HCT116 (cell line): ENCODE measurements around the gene RETREG1. TPM values are rescaled to one million over a fixed set of nuclear protein-coding genes. Genes with fewer than 3 reads are reported as not detected.

Experiments
- ATAC-seq: fragments of 200-7000 bp; cut with Tn5 transposase; 2 replicates; pipeline ENCODE4 v1.9.1; 2020; ENCODE audit warnings: mild to moderate bottlenecking, moderate library complexity
- Bru-seq: library from RNA; stranded (reverse); fragments of 400-500 nt; gene quantifications from one replicate; lab custom pipeline; 2021; lab: Mats Ljungman, UMichigan
- BruChase-seq, 2 experiments: library from RNA; stranded (reverse); fragments of 400-500 nt; gene quantifications; one replicate each; lab custom pipeline; 2021; lab: Mats Ljungman, UMichigan
- BruUV-seq: library from RNA; stranded (reverse); fragments of 400-500 nt; replicated peaks from 2 replicates; lab custom pipeline; 2021; lab: Mats Ljungman, UMichigan
- CTCF ChIA-PET: fragments of 300-600 bp; sonication (Branson Sonifier 250); formaldehyde crosslinking; loops from one replicate; lab custom pipeline; 2021; ENCODE audit warnings: antibody characterized with exemption; lab: Charles Lee
- POLR2A ChIA-PET: fragments of 300-600, 350-600 bp; sonication (Branson Sonifier 250); formaldehyde crosslinking; loops from one replicate; lab custom pipeline; 2021; ENCODE audit warnings: antibody characterized with exemption; lab: Charles Lee
- RAD21 ChIA-PET, 2 experiments: fragments of 300-600 bp; sonication (Branson Sonifier 250); formaldehyde crosslinking; loops; one replicate each; lab custom pipeline; 2023; ENCODE audit warnings: low total read pairs in 2 of 2; ENCODE audit not compliant: uncharacterized antibody in 2 of 2, unreplicated experiment in 2 of 2, low non-redundant PET in 1 of 2; lab: Charles Lee
- DNase-seq: peaks from one replicate; pipeline ENCODE4 v3.0.0-alpha.2; 2010; ENCODE audit warnings: low read depth, low spot score
- H2AFZ ChIP-seq: fragments of 200-600 bp; shearing (Covaris generic), sonication (generic); 2 replicates; pipeline ENCODE4 v1.6.1; 2017; ENCODE audit warnings: low read depth, mixed run types, mixed read lengths, antibody characterized with exemption, low read length; ENCODE audit not compliant: poor library complexity, severe bottlenecking
- H3K27ac ChIP-seq: 2 replicates; pipeline ENCODE4 v1.5.1; 2012; ENCODE audit warnings: low read depth, low read length
- H3K27me3 ChIP-seq: fragments of 200-600 bp; sonication (generic); 2 replicates; pipeline ENCODE4 v1.6.1; 2016; ENCODE audit warnings: mixed run types, low read length, mixed read lengths; ENCODE audit not compliant: insufficient read depth
- H3K36me3 ChIP-seq, 2 experiments: fragments of 200-500 bp in 1 of 2; fragments of 200-600 bp in 1 of 2; sonication (Bioruptor generic) in 1 of 2; sonication (generic) in 1 of 2; 2 replicates each; pipeline versions ENCODE4 v1.5.1 to v1.6.1; 2014 to 2016; ENCODE audit warnings: low read length in 2 of 2, inconsistent platforms in 1 of 2, mixed read lengths in 1 of 2, mixed run types in 1 of 2; ENCODE audit not compliant: insufficient read depth in 2 of 2, control insufficient read depth in 1 of 2
- H3K4me1 ChIP-seq, 2 experiments: fragments of 200-600 bp in 1 of 2; sonication (generic) in 1 of 2; 2 replicates each; pipeline versions ENCODE4 v1.5.1 to v1.6.1; 2012 to 2017; ENCODE audit warnings: low read length in 2 of 2, inconsistent platforms in 1 of 2, mild to moderate bottlenecking in 1 of 2, mixed read lengths in 1 of 2, mixed run types in 1 of 2, moderate library complexity in 1 of 2; ENCODE audit not compliant: insufficient read depth in 2 of 2, control insufficient read depth in 1 of 2
- H3K4me2 ChIP-seq: fragments of 200-600 bp; sonication (generic); 2 replicates; pipeline ENCODE4 v1.6.1; 2017; ENCODE audit warnings: mixed run types, low read length, mixed read lengths
- H3K4me3 ChIP-seq, 2 experiments: fragments of 200-600 bp in 1 of 2; sonication (generic) in 1 of 2; replicated peaks in 1 of 2; 2 replicates each; pipeline ENCODE4 v1.5.1; 2011 to 2016; ENCODE audit warnings: low read length in 2 of 2, control low read depth in 1 of 2, low read depth in 1 of 2, mild to moderate bottlenecking in 1 of 2, mixed read lengths in 1 of 2, mixed run types in 1 of 2
- H3K79me2 ChIP-seq: fragments of 200-600 bp; sonication (generic); 2 replicates; pipeline ENCODE4 v1.6.1; 2017; ENCODE audit warnings: mild to moderate bottlenecking, mixed run types, low read length, moderate library complexity, mixed read lengths; ENCODE audit not compliant: insufficient read depth
- H3K9ac ChIP-seq: fragments of 200-600 bp; sonication (generic); 2 replicates; pipeline ENCODE4 v1.6.1; 2016; ENCODE audit warnings: low read length, mixed read lengths
- H3K9me2 ChIP-seq: fragments of 200-600 bp; sonication (generic), shearing (Covaris generic); 2 replicates; pipeline ENCODE4 v1.6.1; 2017; ENCODE audit warnings: mixed run types, mild to moderate bottlenecking, moderate library complexity; ENCODE audit not compliant: insufficient read depth
- H3K9me3 ChIP-seq, 2 experiments: fragments of 200-500 bp in 1 of 2; fragments of 200-600 bp in 1 of 2; sonication (Bioruptor generic) in 1 of 2; sonication (generic) in 1 of 2; 2 replicates each; pipeline ENCODE4 v1.6.1; 2014 to 2017; ENCODE audit warnings: low read length in 2 of 2, mixed read lengths in 2 of 2, inconsistent platforms in 1 of 2, low read depth in 1 of 2, mild to moderate bottlenecking in 1 of 2, mixed run types in 1 of 2, moderate library complexity in 1 of 2; ENCODE audit not compliant: control insufficient read depth in 1 of 2, insufficient read depth in 1 of 2
- H4K20me1 ChIP-seq: fragments of 200-600 bp; sonication (generic), shearing (Covaris generic); 2 replicates; pipeline ENCODE4 v1.6.1; 2017; ENCODE audit warnings: mixed run types, mild to moderate bottlenecking, moderate library complexity; ENCODE audit not compliant: insufficient read depth
- ATF3 ChIP-seq: IDR thresholded peaks from 2 replicates; pipeline ENCODE4 v1.6.1; 2012
- ELF1 ChIP-seq: IDR thresholded peaks from 2 replicates; pipeline ENCODE4 v1.6.1; 2012; ENCODE audit warnings: low read depth, borderline replicate concordance
- EZH2 ChIP-seq: fragments of 200-600 bp; sonication (generic); IDR thresholded peaks from 2 replicates; pipeline ENCODE4 v1.6.1; 2017; ENCODE audit warnings: antibody characterized with exemption, mixed run types
- JUND ChIP-seq: IDR thresholded peaks from 2 replicates; pipeline ENCODE4 v1.6.1; 2012
- POLR2A ChIP-seq: IDR thresholded peaks from 2 replicates; pipeline ENCODE4 v1.7.0; 2011; ENCODE audit warnings: borderline replicate concordance; ENCODE audit not compliant: insufficient read depth, insufficient read length; ENCODE audit errors: extremely low read depth
- RAD21 ChIP-seq: IDR thresholded peaks from 2 replicates; pipeline ENCODE4 v1.6.1; 2012; ENCODE audit warnings: low read depth, mild to moderate bottlenecking
- SIN3A ChIP-seq: IDR thresholded peaks from 2 replicates; pipeline ENCODE4 v1.6.1; 2012; ENCODE audit warnings: low read depth
- SP1 ChIP-seq: IDR thresholded peaks from 2 replicates; pipeline ENCODE4 v1.6.1; 2012; ENCODE audit warnings: low read depth
- SRF ChIP-seq: IDR thresholded peaks from 2 replicates; pipeline ENCODE4 v1.6.1; 2012; ENCODE audit warnings: low read depth
- TCF7L2 ChIP-seq: IDR thresholded peaks from 2 replicates; pipeline ENCODE4 v1.7.0; 2011; ENCODE audit warnings: borderline replicate concordance, inconsistent platforms; ENCODE audit not compliant: insufficient read depth, insufficient read length; ENCODE audit errors: extremely low read depth
- YY1 ChIP-seq: IDR thresholded peaks from 2 replicates; pipeline ENCODE4 v1.6.1; 2011; ENCODE audit warnings: low read length, low read depth, moderate library complexity, mild to moderate bottlenecking; ENCODE audit not compliant: insufficient replicate concordance; ENCODE audit errors: extremely low read depth
- ZFX ChIP-seq: fragments of 450-650 bp; IDR thresholded peaks from 2 replicates; pipeline ENCODE4 v1.6.1; 2017
- ZNF274 ChIP-seq: fragments of 200-500 bp; sonication (Bioruptor generic); IDR thresholded peaks from 2 replicates; pipeline ENCODE4 v1.6.1; 2014; ENCODE audit warnings: mild to moderate bottlenecking, low read depth, low read length, inconsistent platforms
- intact Hi-C: fragments of 100-400 bp; cut with micrococcal nuclease; formaldehyde crosslinking; loops from 2 replicates; pipeline ENCODE4 v1.10.0; 2022
- long read RNA-seq: library from polyadenylated mRNA; unstranded; transcript quantifications from one replicate; pipeline ENCODE4 v2.0.0, GENCODE V29; 2021; ENCODE audit not compliant: unreplicated experiment
- polyA plus RNA-seq: library from polyadenylated mRNA; unstranded; fragments of >200 nt; gene quantifications from 2 replicates; pipeline ENCODE4 v1.2.1, GENCODE V29; 2012; ENCODE audit warnings: missing spikeins
- total RNA-seq: library from RNA; stranded (reverse); gene quantifications from one replicate; pipeline ENCODE4 v1.2.1, GENCODE V29; 2021; ENCODE audit not compliant: unreplicated experiment
- TF ChIP-seq, protein P1 (sequence below): IDR thresholded peaks from 2 replicates; pipeline ENCODE4 v1.6.1; 2011; ENCODE audit warnings: mild to moderate bottlenecking, low read length, moderate library complexity; ENCODE audit not compliant: insufficient replicate concordance; ENCODE audit errors: extremely low read depth
- TF ChIP-seq, protein P2 (sequence below), 3 experiments: fragments of 200-600 bp in 1 of 3; sonication (generic) in 1 of 3; IDR thresholded peaks in 2 of 3; conservative IDR thresholded peaks in 1 of 3; 2 replicates each; pipeline ENCODE4 v1.5.1; 2012 to 2017; ENCODE audit warnings: low read depth in 2 of 3, low read length in 2 of 3, antibody characterized with exemption in 1 of 3, borderline replicate concordance in 1 of 3, control low read depth in 1 of 3, mild to moderate bottlenecking in 1 of 3, mixed read lengths in 1 of 3, mixed run types in 1 of 3, moderate library complexity in 1 of 3; ENCODE audit not compliant: insufficient read depth in 1 of 3
- TF ChIP-seq, protein P3 (sequence below): IDR thresholded peaks from 2 replicates; pipeline ENCODE4 v1.6.1; 2012; ENCODE audit warnings: low read depth
- TF ChIP-seq, protein P4 (sequence below): IDR thresholded peaks from 2 replicates; pipeline ENCODE4 v1.6.1; 2012

RETREG1 gene
- total RNA-seq (6.0 TPM), Bru-seq, nascent RNA (percentile 47 among the genes with signal in this experiment), BruChase-seq, experiment 1, labeled RNA remaining after a 6-hour chase (percentile 41 among the genes with signal in this experiment), BruChase-seq, experiment 2, labeled RNA remaining after a 2-hour chase (percentile 48 among the genes with signal in this experiment)
- 3.0 and 3.7 TPM in 2 replicates for polyA plus RNA-seq
- long read RNA-seq, transcript RETREG1-201 (9 exons, 3,268 nt), result major isoform, 10 of 13 reads
- long read RNA-seq, partial matches to known transcripts, result 0 of 13 reads
- long read RNA-seq, other reads (novel, unspliced or antisense), result 2 of 13 reads

DNA sequence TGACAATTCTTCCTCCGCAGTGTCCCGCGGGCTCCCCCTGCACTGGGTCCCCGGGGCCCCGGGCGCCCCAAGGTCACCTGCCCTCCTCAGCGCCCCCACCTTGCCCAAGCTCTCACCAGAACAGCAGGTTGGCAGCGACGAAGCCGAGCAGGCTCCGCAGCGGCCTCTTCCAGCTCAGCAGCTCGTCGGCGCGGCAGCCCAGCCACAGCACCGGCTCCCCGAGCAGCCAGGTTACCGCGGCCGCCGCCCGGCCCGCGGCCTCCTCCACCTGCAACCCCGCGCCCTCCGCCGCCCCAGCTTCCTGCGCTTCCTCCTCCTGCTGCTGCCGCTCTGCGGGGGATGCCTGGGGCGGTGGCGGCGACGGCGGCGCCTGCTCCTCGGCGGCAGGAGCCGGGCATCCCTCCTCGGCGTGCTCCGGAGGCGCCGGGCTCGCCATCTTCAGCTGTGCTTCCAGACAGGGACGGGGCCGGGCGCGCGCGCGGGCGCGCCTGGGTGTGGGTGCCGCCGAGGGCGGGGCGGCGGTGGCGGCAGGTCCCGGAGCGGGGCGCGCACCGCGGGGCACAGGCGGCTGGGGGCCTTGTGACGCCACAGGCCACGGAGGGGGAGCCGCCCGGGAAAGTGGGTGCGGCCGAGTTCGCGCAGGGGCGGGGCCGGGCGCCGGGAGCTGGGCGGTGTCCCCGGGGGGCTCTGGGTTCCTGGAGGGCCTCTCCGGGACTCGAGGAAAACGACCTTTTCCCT, at the start of gene RETREG1:
RETREG1 (minus strand) TSS at position 462 of the 738 bp plus-strand sequence; CDS start at position 436, 26 bp downstream.
- Histone ChIP-seq H2AFZ (no peak within 1 kb of the TSS), H3K4me3 (peak within 1 kb of the TSS; percentile 70 to 73), H3K79me2 (no peaks in the 10 kb centered on the region), H4K20me1 (no peaks in the 10 kb centered on the region), H3K27ac (peak within 1 kb of the TSS; percentile 27; the same call in 1 of the 2 replicates), H3K4me2 (peak within 1 kb of the TSS; percentile 92), H3K36me3 (no peaks in the 10 kb centered on the region), H3K9ac (peak within 1 kb of the TSS; percentile 64), H3K27me3 (no peaks in the 10 kb centered on the region), H3K4me1 (peaks cover 3 to 11% of the 10 kb centered on the region in 2 experiments; a peak in 2 of 4 replicates), H3K9me3 (no peaks in the 10 kb centered on the region), H3K9me2 (no peaks in the 10 kb centered on the region)
- intact Hi-C loops, result no loop called here
- ChIA-PET POLR2A (no interaction called here), RAD21 (no interaction called here), CTCF (no interaction called here)
- no TSS peak for BruUV-seq
- ATAC-seq (peak; percentile 86), DNase-seq (peak; percentile 15)
- TF ChIP-seq SP1, result no peak
- no peak for TF ChIP-seq ELF1
- TF ChIP-seq SIN3A, result no peak
- TF ChIP-seq YY1, result peak; percentile 7
- TF ChIP-seq ZFX, result peak; percentile 80
- TF ChIP-seq, protein P1, sequence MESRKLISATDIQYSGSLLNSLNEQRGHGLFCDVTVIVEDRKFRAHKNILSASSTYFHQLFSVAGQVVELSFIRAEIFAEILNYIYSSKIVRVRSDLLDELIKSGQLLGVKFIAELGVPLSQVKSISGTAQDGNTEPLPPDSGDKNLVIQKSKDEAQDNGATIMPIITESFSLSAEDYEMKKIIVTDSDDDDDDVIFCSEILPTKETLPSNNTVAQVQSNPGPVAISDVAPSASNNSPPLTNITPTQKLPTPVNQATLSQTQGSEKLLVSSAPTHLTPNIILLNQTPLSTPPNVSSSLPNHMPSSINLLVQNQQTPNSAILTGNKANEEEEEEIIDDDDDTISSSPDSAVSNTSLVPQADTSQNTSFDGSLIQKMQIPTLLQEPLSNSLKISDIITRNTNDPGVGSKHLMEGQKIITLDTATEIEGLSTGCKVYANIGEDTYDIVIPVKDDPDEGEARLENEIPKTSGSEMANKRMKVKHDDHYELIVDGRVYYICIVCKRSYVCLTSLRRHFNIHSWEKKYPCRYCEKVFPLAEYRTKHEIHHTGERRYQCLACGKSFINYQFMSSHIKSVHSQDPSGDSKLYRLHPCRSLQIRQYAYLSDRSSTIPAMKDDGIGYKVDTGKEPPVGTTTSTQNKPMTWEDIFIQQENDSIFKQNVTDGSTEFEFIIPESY, result no peak
- TF ChIP-seq EZH2, result no peak
- TF ChIP-seq, protein P2, sequence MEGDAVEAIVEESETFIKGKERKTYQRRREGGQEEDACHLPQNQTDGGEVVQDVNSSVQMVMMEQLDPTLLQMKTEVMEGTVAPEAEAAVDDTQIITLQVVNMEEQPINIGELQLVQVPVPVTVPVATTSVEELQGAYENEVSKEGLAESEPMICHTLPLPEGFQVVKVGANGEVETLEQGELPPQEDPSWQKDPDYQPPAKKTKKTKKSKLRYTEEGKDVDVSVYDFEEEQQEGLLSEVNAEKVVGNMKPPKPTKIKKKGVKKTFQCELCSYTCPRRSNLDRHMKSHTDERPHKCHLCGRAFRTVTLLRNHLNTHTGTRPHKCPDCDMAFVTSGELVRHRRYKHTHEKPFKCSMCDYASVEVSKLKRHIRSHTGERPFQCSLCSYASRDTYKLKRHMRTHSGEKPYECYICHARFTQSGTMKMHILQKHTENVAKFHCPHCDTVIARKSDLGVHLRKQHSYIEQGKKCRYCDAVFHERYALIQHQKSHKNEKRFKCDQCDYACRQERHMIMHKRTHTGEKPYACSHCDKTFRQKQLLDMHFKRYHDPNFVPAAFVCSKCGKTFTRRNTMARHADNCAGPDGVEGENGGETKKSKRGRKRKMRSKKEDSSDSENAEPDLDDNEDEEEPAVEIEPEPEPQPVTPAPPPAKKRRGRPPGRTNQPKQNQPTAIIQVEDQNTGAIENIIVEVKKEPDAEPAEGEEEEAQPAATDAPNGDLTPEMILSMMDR (IDR thresholded peaks at IDR 0.05 in 2 of 3, conservative IDR thresholded peaks at IDR 0.05 in 1 of 3; ENCODE audit: borderline replicate concordance in 1 of 3, insufficient read depth in 1 of 3, low read depth in 2 of 3, low read length in 2 of 3), result no peak
- TF ChIP-seq ZNF274, result no peak
- TF ChIP-seq, protein P3, sequence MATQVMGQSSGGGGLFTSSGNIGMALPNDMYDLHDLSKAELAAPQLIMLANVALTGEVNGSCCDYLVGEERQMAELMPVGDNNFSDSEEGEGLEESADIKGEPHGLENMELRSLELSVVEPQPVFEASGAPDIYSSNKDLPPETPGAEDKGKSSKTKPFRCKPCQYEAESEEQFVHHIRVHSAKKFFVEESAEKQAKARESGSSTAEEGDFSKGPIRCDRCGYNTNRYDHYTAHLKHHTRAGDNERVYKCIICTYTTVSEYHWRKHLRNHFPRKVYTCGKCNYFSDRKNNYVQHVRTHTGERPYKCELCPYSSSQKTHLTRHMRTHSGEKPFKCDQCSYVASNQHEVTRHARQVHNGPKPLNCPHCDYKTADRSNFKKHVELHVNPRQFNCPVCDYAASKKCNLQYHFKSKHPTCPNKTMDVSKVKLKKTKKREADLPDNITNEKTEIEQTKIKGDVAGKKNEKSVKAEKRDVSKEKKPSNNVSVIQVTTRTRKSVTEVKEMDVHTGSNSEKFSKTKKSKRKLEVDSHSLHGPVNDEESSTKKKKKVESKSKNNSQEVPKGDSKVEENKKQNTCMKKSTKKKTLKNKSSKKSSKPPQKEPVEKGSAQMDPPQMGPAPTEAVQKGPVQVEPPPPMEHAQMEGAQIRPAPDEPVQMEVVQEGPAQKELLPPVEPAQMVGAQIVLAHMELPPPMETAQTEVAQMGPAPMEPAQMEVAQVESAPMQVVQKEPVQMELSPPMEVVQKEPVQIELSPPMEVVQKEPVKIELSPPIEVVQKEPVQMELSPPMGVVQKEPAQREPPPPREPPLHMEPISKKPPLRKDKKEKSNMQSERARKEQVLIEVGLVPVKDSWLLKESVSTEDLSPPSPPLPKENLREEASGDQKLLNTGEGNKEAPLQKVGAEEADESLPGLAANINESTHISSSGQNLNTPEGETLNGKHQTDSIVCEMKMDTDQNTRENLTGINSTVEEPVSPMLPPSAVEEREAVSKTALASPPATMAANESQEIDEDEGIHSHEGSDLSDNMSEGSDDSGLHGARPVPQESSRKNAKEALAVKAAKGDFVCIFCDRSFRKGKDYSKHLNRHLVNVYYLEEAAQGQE, result no peak
- no peak for TF ChIP-seq POLR2A
- TF ChIP-seq SRF, result no peak
- TF ChIP-seq TCF7L2, result no peak
- TF ChIP-seq RAD21, result no peak
- no peak for TF ChIP-seq ATF3
- no peak for TF ChIP-seq JUND
- TF ChIP-seq, protein P4, sequence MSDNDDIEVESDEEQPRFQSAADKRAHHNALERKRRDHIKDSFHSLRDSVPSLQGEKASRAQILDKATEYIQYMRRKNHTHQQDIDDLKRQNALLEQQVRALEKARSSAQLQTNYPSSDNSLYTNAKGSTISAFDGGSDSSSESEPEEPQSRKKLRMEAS, result 0 out of 2 replicates have a peak, but pooled peaks have one; percentile 14
